Stimulated activated naive B cell treated with anti-CD40 and anti-IgM and Interleukin-4, amounts not matched to agents 10 μg/mL and 1 μg/mL and 100 μg/mL, for 72 hours (primary cell): ENCODE measurements around the gene ITGB5.

Experiments used
- ATAC-seq, 2 donors: fragments of 150-1000 bp; cut with Tn5 transposase; replicated peaks; 2 replicates each; pipeline ENCODE4 v1.10.0; 2021; ENCODE audit warnings: moderate library complexity in 1 of 2
- DNase-seq: peaks from one replicate; pipeline ENCODE4 v3.0.0; 2021
- H3K27ac Mint-ChIP-seq: one replicate; pipeline ENCODE4 v1.8.0; 2022; ENCODE audit warnings: mild to moderate bottlenecking, mixed read lengths
- H3K27me3 Mint-ChIP-seq, 2 donors: one replicate each; pipeline ENCODE4 v1.8.0; 2022; ENCODE audit warnings: mixed read lengths in 2 of 2
- H3K36me3 Mint-ChIP-seq, 2 donors: one replicate each; pipeline ENCODE4 v1.8.0; 2022; ENCODE audit warnings: mixed read lengths in 2 of 2, mild to moderate bottlenecking in 1 of 2
- H3K4me1 Mint-ChIP-seq, 2 donors: one replicate each; pipeline ENCODE4 v1.8.0; 2022; ENCODE audit warnings: mixed read lengths in 2 of 2, mild to moderate bottlenecking in 1 of 2
- H3K4me3 Mint-ChIP-seq, 2 donors: one replicate each; pipeline ENCODE4 v1.8.0; 2022; ENCODE audit warnings: mild to moderate bottlenecking in 2 of 2, mixed read lengths in 2 of 2, moderate library complexity in 1 of 2
- H3K9me3 Mint-ChIP-seq, 2 donors: one replicate each; pipeline ENCODE4 v1.8.0; 2022; ENCODE audit warnings: mixed read lengths in 2 of 2, mild to moderate bottlenecking in 1 of 2

The ITGB5 gene

DNA sequence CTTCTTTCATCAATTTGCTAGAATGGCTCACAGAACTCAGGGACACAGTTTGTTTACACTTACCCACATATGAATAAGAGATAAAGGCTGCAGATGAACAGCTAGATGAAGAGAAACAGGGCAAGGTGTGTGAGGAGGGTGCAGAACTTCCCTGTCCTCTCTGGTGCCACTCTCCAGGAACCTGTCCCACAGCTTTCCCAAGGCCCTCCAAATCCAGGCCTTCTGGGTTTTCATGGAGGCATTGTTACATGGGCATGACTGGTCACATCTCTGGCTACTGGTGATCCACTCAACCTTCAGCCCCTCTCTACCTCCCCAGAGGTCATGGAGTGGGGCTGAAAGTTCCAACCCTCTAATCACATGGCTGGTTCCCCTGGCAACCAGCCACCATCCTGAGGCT is 73.6 kb downstream of the ITGB5 start:
- no peaks in the 10 kb centered on the region for H3K4me1 Mint-ChIP-seq
- no peak overlapping the region for H3K27ac Mint-ChIP-seq
- no peaks in the 10 kb centered on the region for H3K36me3 Mint-ChIP-seq
- ATAC-seq = no peak
- H3K9me3 Mint-ChIP-seq = no peaks in the 10 kb centered on the region
- DNase-seq = no peak
- peaks cover 0 to 8% of the 10 kb centered on the region in 2 donors for H3K27me3 Mint-ChIP-seq
- no peak overlapping the region for H3K4me3 Mint-ChIP-seq

DNA sequence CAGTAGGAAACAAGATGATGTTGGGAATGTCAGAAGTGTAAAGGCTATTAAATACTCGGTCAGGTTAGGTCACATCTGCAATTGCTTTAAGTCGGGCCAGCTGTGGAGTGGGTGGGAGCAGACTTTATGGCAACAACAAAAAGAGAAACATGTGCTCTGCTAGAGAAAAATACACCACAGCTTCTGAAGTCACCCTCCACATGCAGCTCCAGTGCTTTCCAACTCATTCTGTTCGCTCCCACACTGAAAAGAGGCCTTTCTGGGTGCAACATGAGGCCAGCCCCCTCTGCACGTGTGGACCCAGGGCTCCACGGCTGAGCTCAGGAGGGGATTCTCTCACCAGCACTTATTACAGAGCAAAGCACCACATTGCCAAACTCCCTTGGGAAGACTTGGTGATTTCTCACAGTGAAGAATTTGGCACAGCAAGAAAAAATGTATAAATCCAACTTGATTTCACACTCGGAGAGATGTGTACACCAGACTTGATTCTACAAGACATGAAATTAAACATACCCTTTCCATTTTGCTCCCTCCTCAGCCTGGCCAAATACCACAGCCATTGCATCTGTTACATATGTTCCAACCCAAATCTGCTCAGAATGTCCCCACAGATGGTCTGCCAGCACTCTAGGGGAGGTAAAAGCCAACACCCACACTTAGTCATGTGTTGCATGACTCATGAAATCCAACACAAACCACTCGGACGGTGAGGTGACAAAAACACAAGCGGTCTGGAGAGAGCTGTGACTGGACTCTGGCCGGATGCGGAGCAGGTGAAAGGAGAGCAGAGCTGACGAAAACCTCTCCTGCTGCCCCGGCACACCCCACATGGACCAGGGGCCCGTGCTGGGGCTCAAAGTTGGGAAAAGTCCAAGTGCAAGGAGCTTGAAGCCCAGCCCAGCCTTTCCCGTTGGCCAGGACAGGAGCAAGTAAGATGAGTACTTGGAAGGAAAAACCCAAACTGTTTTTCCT is 74.6 kb downstream of the ITGB5 start:
- no peak for ATAC-seq
- no peak overlapping the region for H3K4me3 Mint-ChIP-seq
- H3K27ac Mint-ChIP-seq = no peak overlapping the region
- no peak for DNase-seq
- H3K36me3 Mint-ChIP-seq = no peaks in the 10 kb centered on the region
- peaks cover 5 to 11% of the 10 kb centered on the region in 2 donors for H3K27me3 Mint-ChIP-seq
- no peaks in the 10 kb centered on the region for H3K4me1 Mint-ChIP-seq
- H3K9me3 Mint-ChIP-seq = no peaks in the 10 kb centered on the region

DNA sequence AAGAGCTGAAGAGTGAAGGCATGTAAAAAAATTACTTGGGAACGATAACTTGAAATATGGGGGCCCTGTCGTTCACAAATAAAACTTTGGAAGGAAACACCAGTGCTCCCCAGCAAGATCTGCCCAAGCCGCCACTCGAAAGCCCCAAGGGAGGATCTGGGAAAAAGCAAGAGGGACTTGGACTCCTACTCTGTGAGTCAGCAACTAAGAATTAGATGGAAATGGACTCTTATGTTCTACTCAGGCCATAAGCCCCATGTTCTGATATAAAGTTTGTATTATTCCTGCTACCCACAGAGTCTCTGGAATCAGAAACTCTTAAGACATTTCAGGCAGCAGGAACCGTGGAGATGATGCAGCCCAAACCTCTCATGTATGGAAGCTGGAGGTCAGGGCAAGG is 75.7 kb downstream of the ITGB5 start:
- H3K27ac Mint-ChIP-seq = no peak overlapping the region
- no peaks in the 10 kb centered on the region for H3K36me3 Mint-ChIP-seq
- ATAC-seq (no peak), DNase-seq (no peak)
- H3K27me3 Mint-ChIP-seq = peaks cover 5 to 11% of the 10 kb centered on the region in 2 donors
- H3K9me3 Mint-ChIP-seq = no peaks in the 10 kb centered on the region
- no peaks in the 10 kb centered on the region for H3K4me1 Mint-ChIP-seq
- H3K4me3 Mint-ChIP-seq = no peak overlapping the region

DNA sequence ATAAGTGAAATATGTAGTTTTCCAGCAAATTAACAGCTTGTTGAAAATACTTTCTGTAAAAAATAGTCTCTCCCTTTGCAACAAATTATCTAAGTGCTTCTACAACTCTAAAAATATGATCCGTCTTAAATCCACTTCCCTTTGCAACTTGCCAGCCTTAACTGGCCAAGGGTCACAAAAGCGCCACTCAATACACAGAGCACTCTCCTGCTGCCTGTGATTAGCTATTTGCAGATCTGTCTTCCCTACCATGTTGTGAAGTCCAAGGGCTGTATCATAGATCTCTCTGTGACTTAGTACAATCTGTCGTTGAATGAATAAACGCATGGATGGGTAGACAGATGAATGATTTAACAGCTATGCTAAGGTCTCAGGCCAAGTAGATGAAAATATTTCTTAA is 76.2 kb downstream of the ITGB5 start:
- H3K36me3 Mint-ChIP-seq = no peaks in the 10 kb centered on the region
- H3K9me3 Mint-ChIP-seq = no peaks in the 10 kb centered on the region
- no peak for DNase-seq
- H3K4me1 Mint-ChIP-seq = no peaks in the 10 kb centered on the region
- ATAC-seq = no peak
- peaks cover 5 to 11% of the 10 kb centered on the region in 2 donors for H3K27me3 Mint-ChIP-seq
- H3K4me3 Mint-ChIP-seq = no peak overlapping the region
- no peak overlapping the region for H3K27ac Mint-ChIP-seq

DNA sequence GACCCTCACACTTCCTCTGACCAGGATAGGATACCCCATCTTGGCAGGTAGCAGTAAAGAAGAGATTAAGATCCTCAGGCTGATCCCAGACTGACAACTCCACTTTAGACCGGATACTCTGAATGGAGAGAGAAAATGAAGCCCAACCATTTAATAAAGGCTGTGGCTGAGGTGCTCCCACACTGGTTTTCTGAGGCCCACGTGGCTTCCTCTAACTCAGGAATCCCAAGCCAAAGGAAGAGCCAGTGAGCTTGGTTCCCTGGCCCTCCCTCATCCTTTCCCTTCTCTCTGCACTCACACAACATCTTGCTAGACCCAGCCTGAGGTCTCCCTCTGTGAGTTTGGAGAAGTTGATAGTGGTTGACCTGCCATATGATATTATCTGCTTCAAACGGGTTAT is 78.1 kb downstream of the ITGB5 start:
- DNase-seq (no peak), ATAC-seq (no peak)
- H3K4me3 Mint-ChIP-seq = no peak overlapping the region
- H3K27me3 Mint-ChIP-seq = peaks cover 5 to 7% of the 10 kb centered on the region in 2 donors
- no peaks in the 10 kb centered on the region for H3K4me1 Mint-ChIP-seq
- H3K36me3 Mint-ChIP-seq = no peaks in the 10 kb centered on the region
- H3K27ac Mint-ChIP-seq = no peak overlapping the region
- H3K9me3 Mint-ChIP-seq = no peaks in the 10 kb centered on the region

DNA sequence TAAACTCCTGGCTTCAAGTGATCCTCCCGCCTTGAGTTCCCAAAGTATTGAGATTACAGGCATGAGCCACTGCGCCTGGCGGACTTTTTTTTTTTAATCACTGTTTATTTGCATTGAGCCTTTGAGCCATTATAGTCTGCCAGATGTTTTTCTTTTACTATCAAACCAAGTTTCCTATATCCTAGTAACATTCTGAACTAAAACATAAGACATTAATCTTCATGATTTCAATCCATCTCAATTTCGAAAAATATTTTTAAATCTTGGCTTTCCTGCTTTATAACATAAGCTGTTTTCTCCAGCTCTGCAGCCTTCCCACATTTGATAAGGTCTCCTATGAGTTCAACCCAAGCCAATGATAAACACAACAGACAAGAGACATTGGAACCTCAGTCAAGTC is 81.5 kb downstream of the ITGB5 start:
- H3K9me3 Mint-ChIP-seq = no peaks in the 10 kb centered on the region
- H3K4me3 Mint-ChIP-seq = no peak overlapping the region
- DNase-seq (no peak), ATAC-seq (no peak)
- no peak overlapping the region for H3K27ac Mint-ChIP-seq
- no peaks in the 10 kb centered on the region for H3K4me1 Mint-ChIP-seq
- H3K27me3 Mint-ChIP-seq = peaks cover 10 to 14% of the 10 kb centered on the region in 2 donors
- H3K36me3 Mint-ChIP-seq = no peaks in the 10 kb centered on the region

DNA sequence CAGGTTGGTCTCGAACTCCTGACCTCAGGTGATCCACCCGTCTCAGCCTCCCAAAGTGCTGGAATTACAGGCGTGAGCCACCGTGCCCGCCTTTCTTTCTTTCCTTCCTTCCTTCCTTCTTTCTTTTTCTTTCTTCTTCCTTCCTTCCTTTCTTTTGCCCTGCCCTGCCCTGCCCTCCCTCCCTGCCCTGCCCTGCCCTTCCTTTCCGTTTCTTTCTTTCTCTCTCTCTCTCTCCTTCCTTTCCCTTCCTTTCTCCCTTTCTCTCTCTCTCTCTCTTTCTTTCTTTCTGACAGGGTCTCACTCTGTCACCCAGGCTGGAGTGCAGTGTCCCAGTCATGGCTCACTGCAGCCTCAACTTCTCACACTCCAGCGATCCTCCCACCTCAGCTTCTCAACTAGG is 82.3 kb downstream of the ITGB5 start:
- no peak overlapping the region for H3K4me3 Mint-ChIP-seq
- no peaks in the 10 kb centered on the region for H3K9me3 Mint-ChIP-seq
- no peak for DNase-seq
- ATAC-seq = no peak
- peaks cover 10 to 14% of the 10 kb centered on the region in 2 donors for H3K27me3 Mint-ChIP-seq
- no peak overlapping the region for H3K27ac Mint-ChIP-seq
- no peaks in the 10 kb centered on the region for H3K36me3 Mint-ChIP-seq
- no peaks in the 10 kb centered on the region for H3K4me1 Mint-ChIP-seq

DNA sequence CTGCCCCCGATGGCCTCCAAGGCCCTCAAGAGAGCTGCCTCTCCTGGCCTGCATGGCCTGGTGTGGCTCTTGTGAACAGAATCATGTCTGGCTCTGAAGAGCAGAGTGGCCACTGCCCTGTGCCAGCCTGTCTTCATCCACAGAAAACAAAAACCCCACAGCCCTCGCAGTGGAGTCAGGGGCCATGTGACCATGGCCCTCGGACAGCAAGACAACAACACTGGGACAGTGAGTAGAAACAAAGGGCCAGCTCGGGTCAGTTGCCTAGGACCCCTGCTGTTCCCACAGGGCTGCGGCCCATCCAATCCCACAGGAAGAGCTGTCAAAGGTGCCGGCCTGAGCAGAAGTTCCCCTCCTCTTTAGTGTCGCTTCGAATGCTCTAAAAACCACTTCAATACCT is 84.5 kb downstream of the ITGB5 start:
- ATAC-seq = no peak
- Mint-ChIP-seq H3K4me3 (no peak overlapping the region), H3K9me3 (no peaks in the 10 kb centered on the region), H3K27ac (no peak overlapping the region), H3K4me1 (no peaks in the 10 kb centered on the region), H3K36me3 (no peaks in the 10 kb centered on the region), H3K27me3 (peaks cover 6 to 13% of the 10 kb centered on the region in 2 donors)
- no peak for DNase-seq

DNA sequence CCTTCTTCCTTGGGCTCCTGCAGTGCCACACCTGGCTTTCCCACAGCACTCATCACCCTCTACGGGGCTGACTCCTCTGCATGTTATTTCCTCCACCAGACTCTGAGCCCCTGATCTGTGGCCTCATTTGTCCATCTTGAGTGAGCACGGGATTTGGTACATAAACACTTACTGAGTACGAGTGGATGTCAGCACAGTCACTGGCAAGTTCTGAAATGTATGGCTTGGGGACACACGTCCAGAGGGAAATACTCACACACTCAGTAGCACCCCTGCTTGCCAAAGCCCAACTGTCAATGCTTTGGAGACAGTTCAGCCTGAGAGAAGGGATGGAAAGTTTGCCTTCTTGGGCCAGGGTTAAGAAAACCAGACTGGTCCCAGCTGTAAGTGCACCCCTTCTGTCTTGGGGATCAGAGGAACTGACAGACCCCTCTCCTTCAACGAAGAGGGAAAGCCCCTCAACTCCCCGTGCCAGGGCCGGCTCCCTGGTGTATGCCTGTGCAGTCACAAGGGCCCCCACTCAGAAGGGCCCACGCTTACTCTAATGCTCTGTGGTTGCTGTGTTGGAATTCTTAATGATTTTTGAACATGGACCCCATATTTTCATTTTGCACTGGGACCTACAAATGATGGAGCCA is 85.0 kb downstream of the ITGB5 start:
- ATAC-seq (no peak), DNase-seq (no peak)
- Mint-ChIP-seq H3K4me3 (no peak overlapping the region), H3K27me3 (peaks cover 6 to 17% of the 10 kb centered on the region in 2 donors), H3K36me3 (no peaks in the 10 kb centered on the region), H3K9me3 (no peaks in the 10 kb centered on the region), H3K4me1 (no peaks in the 10 kb centered on the region), H3K27ac (no peak overlapping the region)

DNA sequence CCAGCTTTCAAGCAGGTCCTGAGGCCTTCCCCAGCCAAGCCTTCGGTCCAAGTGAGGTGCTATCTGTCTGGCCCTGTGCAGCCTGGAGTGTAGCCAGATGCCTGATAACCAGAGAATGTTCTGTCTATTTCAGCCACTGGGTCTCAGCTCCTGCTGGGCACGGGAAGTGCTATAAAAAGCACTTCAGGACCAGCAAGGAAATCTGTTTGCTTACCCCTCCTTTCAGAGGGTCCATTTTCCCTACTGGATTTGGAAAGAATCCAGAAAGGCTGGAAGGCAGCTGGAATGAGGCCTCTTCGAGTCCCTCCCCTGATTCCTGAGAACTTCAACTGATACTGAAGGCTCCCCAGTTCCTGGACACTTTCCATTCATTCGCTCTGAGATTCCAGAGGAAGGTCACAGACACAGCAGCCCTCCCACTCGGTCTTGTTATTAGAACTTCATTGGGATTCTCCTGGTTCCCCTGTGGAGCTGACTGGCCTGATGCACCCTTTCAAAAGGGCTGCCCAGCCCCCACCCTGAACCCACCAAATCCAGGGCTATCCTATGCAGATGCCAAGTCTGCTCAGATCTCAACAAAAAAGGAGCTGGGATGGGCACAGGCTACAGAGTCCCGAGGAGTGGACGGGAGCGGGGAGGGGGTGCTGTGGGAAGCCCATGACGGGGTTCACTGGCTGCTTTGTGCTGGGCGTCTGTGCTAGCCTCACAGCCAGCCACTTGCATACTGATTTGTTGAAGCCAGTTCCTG is 86.5 kb downstream of the ITGB5 start:
- H3K27ac Mint-ChIP-seq = no peak overlapping the region
- no peaks in the 10 kb centered on the region for H3K4me1 Mint-ChIP-seq
- DNase-seq (no peak), ATAC-seq (no peak)
- H3K27me3 Mint-ChIP-seq = peaks cover 6 to 20% of the 10 kb centered on the region in 2 donors
- H3K36me3 Mint-ChIP-seq = no peaks in the 10 kb centered on the region
- H3K4me3 Mint-ChIP-seq = no peak overlapping the region
- H3K9me3 Mint-ChIP-seq = no peaks in the 10 kb centered on the region

DNA sequence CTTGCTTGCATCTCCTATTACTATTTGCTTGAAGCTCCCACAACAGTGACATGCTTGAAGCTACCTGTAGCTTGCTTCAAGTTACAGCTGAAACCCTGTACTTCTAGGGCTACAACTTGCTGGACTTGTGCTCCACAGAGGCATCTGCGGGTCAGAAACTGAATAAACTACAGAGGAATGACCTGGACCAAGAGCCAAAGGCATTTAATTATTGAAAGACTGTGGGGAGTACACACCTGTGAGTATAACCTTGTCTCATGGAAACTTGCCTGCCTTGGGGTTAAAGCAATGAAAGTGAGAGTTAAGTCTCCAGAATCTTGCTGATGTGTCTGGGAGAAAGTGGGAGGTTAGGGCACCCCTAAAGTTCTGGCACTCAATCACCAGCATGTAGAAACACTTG is 87.1 kb downstream of the ITGB5 start:
- Mint-ChIP-seq H3K4me1 (no peaks in the 10 kb centered on the region), H3K27ac (no peak overlapping the region), H3K9me3 (no peaks in the 10 kb centered on the region), H3K27me3 (peaks cover 6 to 20% of the 10 kb centered on the region in 2 donors), H3K4me3 (no peak overlapping the region), H3K36me3 (no peaks in the 10 kb centered on the region)
- DNase-seq (no peak), ATAC-seq (no peak)

DNA sequence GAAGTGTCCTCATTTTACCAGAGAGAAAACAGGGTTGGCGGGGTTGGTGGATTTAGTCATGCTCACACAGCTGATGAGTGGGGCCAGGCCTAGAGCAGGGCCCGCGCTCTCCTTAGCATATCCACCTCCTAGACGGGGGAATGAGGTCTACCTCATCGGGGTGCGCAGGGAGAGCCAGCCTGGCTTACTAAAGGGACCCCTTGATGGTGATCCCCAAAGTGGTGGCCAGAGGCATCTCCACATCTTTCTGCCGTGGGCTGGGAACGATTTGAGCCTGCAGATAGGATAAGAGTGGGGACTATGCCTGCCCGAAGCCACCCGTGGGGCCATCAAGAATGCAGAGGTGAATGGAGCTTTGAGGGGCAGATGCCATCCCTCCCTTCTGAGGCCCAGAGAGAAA is 87.5 kb downstream of the ITGB5 start:
- Mint-ChIP-seq H3K36me3 (no peaks in the 10 kb centered on the region), H3K4me3 (no peak overlapping the region), H3K4me1 (no peaks in the 10 kb centered on the region), H3K27ac (no peak overlapping the region), H3K27me3 (peaks cover 6 to 20% of the 10 kb centered on the region in 2 donors), H3K9me3 (no peaks in the 10 kb centered on the region)
- DNase-seq (no peak), ATAC-seq (no peak)

DNA sequence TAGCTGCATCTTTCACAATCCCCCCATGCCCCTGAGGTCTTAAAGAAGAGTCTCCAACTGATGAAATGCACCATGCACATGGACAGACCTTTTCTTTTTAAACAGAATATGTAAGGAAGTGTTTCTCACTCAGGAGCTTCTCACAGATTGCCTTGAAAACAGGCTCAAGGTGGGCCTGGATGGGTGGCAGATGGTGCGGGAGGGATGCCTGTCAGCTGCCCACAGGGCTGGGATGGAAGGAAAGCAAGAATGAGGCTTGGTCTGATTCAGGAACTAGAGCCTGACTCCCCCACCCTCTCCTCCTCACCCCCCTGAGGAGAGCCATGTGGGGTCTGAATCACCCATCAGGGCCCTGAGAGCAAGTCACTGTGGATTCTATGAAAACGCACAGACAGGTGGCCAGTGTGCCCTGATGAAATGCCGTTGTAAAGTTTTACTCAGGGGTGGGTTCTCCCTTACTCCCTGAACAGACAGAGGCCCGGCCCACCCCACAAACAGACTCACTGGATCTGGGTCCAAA is 89.7 kb downstream of the ITGB5 start:
- no peak overlapping the region for H3K27ac Mint-ChIP-seq
- H3K9me3 Mint-ChIP-seq = no peaks in the 10 kb centered on the region
- no peak for DNase-seq
- no peaks in the 10 kb centered on the region for H3K36me3 Mint-ChIP-seq
- ATAC-seq = no peak
- H3K4me1 Mint-ChIP-seq = no peaks in the 10 kb centered on the region
- peaks cover 10 to 20% of the 10 kb centered on the region in 2 donors for H3K27me3 Mint-ChIP-seq
- no peak overlapping the region for H3K4me3 Mint-ChIP-seq

DNA sequence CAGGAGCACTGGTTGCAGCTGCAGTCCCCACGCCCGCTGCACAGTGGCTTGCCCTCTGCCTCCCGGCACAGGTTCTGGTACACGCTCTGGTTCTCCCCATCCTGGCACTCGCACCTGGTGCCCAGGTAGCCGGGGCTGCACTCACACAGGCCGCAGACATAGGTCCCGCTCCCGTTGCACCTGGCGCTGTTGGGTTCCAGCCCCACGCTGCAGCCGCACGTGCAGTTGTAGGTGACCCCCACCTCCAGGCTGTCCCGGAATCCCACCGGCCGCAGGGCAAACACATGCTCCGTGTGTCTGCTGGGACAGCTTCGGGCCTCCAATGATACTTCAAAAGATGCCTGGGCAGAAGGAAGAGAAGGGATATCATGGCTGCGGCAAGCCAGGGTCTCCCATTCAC is 90.7 kb downstream of the ITGB5 start:
- Mint-ChIP-seq H3K27ac (no peak overlapping the region), H3K27me3 (peaks cover 8 to 14% of the 10 kb centered on the region in 2 donors), H3K4me1 (no peaks in the 10 kb centered on the region), H3K9me3 (no peaks in the 10 kb centered on the region), H3K4me3 (no peak overlapping the region), H3K36me3 (no peaks in the 10 kb centered on the region)
- no peak for ATAC-seq
- no peak for DNase-seq
